Choroid plexus epithelial cell (primary cell): ENCODE data around the gene CFAP77.

Experiments used
- DNase-seq: peaks from one replicate; pipeline ENCODE4 v3.0.0-alpha.2; 2010; ENCODE audit warnings: low read depth
- H3K4me3 ChIP-seq: 2 replicates; pipeline ENCODE4 v1.5.1; 2011; ENCODE audit warnings: low read depth, mild to moderate bottlenecking, control low read depth, low read length, moderate library complexity
- TF ChIP-seq, protein P1 (sequence below): conservative IDR thresholded peaks from 2 replicates; pipeline ENCODE4 v1.5.1; 2011; ENCODE audit warnings: low read depth, mild to moderate bottlenecking, control low read depth, inconsistent platforms, low read length, moderate library complexity

The CFAP77 gene

DNA sequence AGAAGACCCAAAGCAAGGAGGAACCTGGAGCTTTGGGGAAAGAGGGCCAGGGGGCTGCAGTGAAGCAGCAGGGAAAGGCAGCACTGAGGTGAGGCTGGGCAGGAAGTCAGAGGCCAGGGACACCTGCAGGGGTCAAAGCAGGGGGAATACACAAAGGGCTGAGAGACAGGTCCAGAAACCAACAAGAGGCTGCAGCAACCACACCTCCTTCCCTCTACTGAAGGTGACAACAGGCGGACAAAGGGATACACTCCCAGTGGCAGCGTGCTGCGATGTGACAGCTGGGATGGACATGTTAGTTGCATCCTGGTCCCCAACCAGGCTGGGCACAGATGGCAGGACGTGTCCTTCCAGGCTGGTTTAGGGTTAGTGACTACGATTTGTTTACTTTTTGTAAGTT lies 12.6 kb downstream of the CFAP77 start:
- DNase-seq: no peak
- TF ChIP-seq, protein P1, sequence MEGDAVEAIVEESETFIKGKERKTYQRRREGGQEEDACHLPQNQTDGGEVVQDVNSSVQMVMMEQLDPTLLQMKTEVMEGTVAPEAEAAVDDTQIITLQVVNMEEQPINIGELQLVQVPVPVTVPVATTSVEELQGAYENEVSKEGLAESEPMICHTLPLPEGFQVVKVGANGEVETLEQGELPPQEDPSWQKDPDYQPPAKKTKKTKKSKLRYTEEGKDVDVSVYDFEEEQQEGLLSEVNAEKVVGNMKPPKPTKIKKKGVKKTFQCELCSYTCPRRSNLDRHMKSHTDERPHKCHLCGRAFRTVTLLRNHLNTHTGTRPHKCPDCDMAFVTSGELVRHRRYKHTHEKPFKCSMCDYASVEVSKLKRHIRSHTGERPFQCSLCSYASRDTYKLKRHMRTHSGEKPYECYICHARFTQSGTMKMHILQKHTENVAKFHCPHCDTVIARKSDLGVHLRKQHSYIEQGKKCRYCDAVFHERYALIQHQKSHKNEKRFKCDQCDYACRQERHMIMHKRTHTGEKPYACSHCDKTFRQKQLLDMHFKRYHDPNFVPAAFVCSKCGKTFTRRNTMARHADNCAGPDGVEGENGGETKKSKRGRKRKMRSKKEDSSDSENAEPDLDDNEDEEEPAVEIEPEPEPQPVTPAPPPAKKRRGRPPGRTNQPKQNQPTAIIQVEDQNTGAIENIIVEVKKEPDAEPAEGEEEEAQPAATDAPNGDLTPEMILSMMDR: no peak

DNA sequence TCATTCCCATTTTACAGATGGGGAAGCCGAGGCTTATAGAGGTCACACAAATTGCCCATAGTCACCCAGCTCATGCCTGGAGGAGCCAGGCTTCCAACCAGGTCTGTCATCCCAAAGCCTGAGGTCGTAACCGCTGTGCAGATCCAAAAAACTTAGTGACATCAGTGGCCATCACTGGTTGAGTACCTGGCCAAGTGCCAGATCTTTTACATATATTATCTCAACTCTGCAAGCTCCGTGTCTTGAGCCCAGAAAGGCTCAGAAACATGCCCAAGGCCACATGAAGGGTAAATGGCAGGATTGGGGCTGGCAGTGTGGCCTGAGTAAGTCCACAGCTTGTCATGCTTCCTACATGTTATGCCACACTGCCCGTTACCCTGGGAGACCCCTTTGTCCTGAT lies 13.5 kb downstream of the CFAP77 start:
- H3K4me3 ChIP-seq: no peak overlapping the region
- DNase-seq: no peak
- TF ChIP-seq, protein P1: no peak

More for the DNA sequence above, 12.6 kb downstream of the CFAP77 start:
- no peak overlapping the region for H3K4me3 ChIP-seq

DNA sequence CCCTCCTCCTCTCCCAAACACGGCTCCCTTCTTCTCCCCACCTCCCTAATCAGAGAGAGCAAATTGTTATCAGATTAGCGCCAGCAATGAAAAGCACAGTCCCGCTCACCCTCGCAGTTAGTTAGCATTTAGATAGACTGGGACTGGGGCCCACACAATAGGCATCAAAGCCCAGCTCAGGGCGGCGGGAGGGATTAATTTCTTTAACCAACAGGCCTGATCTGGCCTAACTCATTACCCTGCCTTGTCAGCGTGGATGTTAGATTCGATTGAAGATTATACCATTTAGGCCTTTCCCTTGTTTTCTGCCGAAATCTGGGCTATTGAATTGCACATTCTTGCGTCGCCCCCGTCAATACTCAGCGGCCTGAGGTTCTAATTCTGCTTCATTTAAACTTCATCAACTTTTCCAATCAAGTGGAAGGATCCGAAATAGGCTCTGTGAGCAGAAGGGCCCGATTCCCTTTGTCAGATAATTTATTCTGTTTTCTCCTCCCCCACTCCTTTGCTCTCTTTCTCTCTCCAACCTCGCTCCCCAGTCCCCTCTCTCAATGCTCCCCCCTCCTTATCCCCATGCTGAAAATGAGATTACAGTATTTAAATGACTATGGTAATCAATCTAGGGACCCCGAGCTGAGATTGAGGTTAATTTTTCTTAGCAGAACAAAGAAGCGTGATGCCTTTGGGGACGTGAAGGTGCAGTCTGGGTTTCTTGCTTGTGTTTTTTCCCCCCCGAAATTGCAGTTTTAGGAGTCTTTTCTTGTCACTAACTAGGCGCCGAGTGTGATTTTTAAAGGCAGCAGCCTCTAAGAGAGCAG lies 15.1 kb downstream of the CFAP77 start:
- TF ChIP-seq, protein P1: no peak
- DNase-seq: no peak
- no peak overlapping the region for H3K4me3 ChIP-seq

DNA sequence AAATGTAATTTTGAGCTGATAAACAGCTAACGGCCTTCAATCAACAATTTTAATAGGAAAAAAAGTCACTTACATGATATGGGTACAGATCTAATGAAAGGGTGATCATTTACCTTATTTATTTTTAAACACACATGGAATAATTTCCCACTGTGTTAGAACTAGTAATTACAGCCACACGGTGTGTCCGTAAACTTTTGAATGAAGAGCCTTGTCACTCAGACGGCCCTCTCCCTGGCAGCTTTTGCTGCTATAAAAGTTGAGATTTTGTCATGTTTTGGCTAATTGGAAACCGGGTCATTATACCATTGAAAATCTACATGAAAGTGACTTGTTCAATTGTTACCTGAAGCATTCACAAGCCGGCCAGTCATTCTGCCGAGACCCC lies 15.7 kb downstream of the CFAP77 start:
- TF ChIP-seq, protein P1: no peak
- H3K4me3 ChIP-seq: no peak overlapping the region
- DNase-seq: no peak

DNA sequence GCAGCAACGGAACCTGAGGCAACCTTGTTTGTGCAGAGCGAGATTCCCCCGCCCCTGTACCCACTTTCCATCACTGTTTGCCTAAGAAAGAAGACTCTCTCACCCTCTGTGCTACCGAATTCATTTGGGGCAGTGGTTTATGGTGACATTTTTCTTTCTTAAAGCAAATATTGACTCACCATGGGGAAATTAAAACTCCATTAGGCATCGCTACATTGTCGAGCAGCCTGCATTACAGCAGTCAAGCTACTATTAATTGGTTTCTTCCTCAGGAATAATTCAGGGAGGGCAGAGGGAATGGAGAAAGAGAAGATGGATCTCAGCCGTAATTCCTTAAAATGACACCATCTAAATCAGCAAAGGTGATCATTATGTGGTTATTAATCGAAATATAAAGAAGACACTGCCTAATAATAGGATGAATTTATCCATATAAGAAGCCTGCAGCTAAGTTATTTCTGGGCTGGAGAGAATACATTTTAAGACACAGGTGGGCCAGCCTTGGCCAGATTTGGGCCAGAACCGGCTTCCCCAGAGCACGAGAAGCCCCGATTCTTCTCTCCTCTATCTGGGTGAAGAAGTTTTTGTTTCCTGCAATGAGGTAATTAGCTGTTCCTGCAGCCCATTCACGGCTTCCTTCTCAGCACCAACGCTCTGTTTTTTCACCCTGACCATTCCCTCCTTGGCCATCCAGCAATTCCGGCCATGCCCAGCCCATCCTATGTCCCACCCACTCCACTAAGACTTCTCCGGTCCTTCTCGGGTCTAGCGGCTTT lies 16.8 kb downstream of the CFAP77 start:
- TF ChIP-seq, protein P1: no peak
- DNase-seq: no peak
- H3K4me3 ChIP-seq: no peak overlapping the region

DNA sequence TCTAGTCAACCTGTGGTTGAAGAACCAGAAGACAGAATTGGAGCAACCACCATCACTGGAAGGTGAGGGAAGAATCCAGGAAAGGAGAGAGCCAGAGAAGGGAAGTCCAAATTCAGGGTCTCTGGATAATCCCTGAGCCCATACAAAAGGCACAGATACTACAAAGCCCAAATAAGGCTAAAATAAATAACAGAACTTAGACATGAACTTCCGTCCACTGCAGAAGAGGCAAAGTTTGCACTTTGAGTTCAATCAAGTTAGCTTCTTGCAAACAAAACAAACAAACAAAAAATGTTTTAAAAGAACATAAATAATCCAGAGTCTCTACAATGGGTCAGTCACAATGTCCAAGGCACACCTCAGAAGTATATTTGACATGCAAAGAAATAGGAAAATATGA lies 21.0 kb downstream of the CFAP77 start:
- DNase-seq: no peak
- H3K4me3 ChIP-seq: no peak overlapping the region
- TF ChIP-seq, protein P1: no peak
